Measurements from ENCODE around the gene FCRL4.

Gene FCRL4

DNA sequence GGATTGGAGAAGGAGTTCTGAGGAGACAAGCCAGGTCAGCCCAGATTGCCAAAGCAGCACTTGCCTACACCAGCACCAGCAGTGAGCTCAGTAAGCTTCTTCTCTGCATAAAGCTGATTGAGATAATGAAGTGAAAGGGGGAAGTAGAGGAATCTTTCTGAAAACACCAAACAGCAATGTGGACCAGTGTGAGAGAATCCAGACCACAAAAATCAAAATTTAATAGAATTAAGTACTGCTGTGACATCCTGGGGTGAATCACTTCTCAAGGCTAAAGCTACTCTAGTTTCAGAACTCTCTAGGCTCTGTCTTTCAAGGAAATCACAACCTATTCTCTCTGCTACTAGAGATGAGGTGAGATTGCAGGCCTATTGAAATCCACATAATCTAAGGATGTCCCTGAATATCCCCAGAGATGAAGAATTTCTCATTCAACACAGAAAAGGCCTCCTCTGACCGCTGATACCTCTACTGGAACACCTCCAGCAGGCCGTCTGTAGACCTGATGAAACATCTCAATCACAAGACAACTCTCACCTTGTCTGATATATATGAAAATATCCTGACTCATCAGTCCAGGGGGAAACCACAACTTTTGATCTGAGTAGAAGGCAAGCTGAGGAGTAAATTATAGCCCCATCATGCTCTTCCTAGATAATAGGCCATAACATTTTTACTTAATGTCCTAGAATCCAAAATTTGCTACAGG is at the start of gene FCRL4:
Gene FCRL4, minus strand, starts transcription at position 127 of the 709 bp plus-strand sequence. CDS start 141 bp downstream, outside the sequence.
- H3K4me3 ChIP-seq (ENCODE audit: low read depth, low read length) = no peak within 1 kb of the TSS

DNA sequence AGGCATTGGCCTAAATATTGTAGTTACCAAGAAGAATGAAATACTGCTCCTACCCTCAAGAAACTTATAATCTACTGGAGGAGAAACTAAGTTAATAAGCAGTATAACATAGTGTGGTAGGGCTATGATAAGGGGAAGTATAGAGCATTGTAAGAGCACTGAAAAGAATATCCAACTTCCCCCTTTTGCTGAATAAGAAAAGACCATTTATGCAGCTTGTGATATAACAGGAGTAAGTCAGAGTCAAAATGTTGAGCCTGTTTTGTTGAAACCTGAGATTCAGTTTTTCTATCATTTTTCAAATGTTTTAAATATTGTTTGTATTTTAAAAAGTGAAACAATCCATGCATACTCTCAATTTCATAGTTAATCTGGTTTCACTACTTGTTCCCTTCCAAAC is 48.3 kb upstream of the FCRL4 start:
- no peak overlapping the region for H3K4me3 ChIP-seq (ENCODE audit: low read depth, low read length)

- H3K4me3 ChIP-seq (ENCODE audit: low read depth, low read length) = no peak overlapping the region
Observed at GRCh38 chr1:157641177-157641576, 43.3 kb upstream of the FCRL4 start.

- H3K4me3 ChIP-seq (ENCODE audit: low read depth, low read length) = no peak overlapping the region
Observed at GRCh38 chr1:157639800-157640199, 41.9 kb upstream of the FCRL4 start.

GRCh38 chr1:157628773-157629172 is 30.9 kb upstream of the FCRL4 start:
- no peak overlapping the region for H3K4me3 ChIP-seq (ENCODE audit: low read depth, low read length)

DNA sequence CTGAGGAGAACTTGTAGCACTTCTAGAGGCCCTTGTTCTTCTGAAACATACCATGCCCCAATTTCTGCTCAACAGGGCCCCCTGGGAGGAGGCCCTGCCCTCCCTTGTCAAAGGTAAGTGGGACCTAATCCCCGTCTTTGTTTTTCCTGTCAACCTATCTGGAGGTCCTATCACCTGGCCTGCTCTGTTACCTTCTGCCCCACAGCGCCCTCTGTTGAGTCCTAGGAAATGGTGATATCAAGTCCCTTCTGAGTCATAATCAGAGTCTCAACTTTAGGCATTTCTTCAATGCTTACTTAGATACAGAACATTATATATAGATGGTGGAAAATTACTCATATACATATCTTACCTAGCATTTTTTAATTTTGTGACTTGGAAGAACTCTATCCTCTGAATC is 28.2 kb upstream of the FCRL4 start:
- H3K4me3 ChIP-seq (ENCODE audit: low read depth, low read length) = no peak overlapping the region

GRCh38 chr1:157624471-157624870 is 26.6 kb upstream of the FCRL4 start:
- H3K4me3 ChIP-seq (ENCODE audit: low read depth, low read length) = no peak overlapping the region

GRCh38 chr1:157622471-157622870 is 24.6 kb upstream of the FCRL4 start:
- H3K4me3 ChIP-seq (ENCODE audit: low read depth, low read length) = no peak overlapping the region

DNA sequence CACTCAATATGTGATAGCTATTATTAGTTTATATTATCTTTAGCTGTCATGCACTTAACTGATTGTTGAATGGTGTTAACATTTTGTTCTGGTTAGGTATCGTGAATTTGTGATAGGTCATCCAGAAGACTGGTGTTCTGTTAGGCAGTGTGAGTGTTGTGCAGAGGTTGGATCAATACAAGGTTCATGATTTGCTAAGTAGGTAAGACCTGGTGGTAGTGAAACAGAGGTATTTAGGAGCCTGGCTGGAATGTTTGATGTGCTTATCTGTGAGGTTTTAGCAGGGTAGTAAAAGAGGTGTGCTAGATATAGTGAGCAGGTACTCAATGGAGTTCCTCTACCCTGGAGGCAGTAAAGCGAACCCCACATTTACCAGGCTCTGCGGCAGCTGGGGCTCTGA is 20.3 kb upstream of the FCRL4 start:
- no peak overlapping the region for H3K4me3 ChIP-seq (ENCODE audit: low read depth, low read length)

- H3K4me3 ChIP-seq (ENCODE audit: low read depth, low read length) = no peak overlapping the region
Observed at GRCh38 chr1:157600236-157600635, 2.4 kb upstream of the FCRL4 start.

GRCh38 chr1:157596384-157596783 is 1.5 kb downstream of the FCRL4 start:
- no peak overlapping the region for H3K4me3 ChIP-seq (ENCODE audit: low read depth, low read length)

GRCh38 chr1:157595356-157595755 is 2.5 kb downstream of the FCRL4 start:
- H3K4me3 ChIP-seq (ENCODE audit: low read depth, low read length) = no peak overlapping the region

GRCh38 chr1:157585984-157586383 is 11.9 kb downstream of the FCRL4 start:
- H3K4me3 ChIP-seq (ENCODE audit: low read depth, low read length) = no peak overlapping the region

DNA sequence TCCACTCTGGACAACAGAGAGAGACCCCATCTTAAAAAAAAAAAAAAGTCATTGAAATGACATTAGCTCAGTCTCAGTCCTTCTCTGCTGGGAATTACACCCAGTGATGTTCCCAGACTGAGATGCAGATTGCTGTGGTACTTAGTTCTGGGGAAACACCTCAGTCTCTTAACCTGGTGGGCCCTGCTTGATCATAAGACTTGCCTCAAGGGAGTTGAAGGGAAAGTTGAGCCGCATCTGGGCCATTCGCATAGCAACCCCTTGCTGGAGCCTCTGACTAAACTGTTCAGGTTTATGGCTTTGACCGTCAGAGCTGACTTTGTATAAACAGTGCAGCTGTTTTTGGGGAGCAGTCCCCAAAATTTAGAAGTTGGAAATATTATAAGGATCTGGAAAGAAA is 13.4 kb downstream of the FCRL4 start:
- H3K4me3 ChIP-seq (ENCODE audit: low read depth, low read length) = no peak overlapping the region

- no peak overlapping the region for H3K4me3 ChIP-seq (ENCODE audit: low read depth, low read length)
Observed at GRCh38 chr1:157580828-157581210, 17.1 kb downstream of the FCRL4 start.

- no peak overlapping the region for H3K4me3 ChIP-seq (ENCODE audit: low read depth, low read length)
Observed at GRCh38 chr1:157580179-157580827, 17.6 kb downstream of the FCRL4 start.

DNA sequence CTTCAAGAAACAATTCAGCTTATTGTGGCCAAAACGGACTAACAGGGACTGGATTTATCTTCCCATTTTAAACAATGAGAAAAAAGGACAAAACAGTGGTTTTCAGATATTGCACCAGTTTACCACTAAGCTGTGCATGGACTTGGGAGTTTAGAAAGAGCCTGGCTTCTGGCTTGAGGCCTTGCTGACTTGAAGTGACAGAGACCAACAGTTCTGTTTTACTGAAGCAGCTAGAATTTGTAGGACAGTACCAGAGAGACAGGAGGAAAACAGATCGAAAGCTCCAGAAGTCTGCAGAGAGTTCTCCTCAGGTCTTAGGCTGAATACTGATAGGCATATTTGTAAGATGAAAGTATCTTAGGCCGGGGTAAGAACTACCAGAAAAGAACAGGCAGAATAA is 20.5 kb downstream of the FCRL4 start:
- H3K4me3 ChIP-seq (ENCODE audit: low read depth, low read length) = no peak overlapping the region

DNA sequence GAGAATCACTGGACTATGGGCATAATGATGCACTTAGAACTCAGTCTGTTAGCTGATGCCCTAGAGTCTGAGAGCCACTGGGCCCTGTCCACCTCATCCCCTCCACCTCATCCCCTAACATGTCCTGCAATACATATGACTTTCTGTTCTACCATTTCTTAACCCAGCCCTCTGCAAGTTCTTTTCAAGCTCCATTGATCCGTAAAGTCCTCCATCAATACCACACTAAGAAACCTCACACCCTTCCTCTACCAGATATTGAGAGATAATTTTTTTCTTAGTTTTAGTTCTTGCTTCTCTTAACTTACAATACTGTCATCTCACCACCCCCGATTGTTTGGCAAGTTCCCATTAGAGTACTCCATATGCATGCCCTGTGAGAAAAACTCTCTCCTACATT is 22.1 kb downstream of the FCRL4 start:
- no peak overlapping the region for H3K4me3 ChIP-seq (ENCODE audit: low read depth, low read length)

GRCh38 chr1:157574836-157575235 is 23.0 kb downstream of the FCRL4 start:
- no peak overlapping the region for H3K4me3 ChIP-seq (ENCODE audit: low read depth, low read length)

DNA sequence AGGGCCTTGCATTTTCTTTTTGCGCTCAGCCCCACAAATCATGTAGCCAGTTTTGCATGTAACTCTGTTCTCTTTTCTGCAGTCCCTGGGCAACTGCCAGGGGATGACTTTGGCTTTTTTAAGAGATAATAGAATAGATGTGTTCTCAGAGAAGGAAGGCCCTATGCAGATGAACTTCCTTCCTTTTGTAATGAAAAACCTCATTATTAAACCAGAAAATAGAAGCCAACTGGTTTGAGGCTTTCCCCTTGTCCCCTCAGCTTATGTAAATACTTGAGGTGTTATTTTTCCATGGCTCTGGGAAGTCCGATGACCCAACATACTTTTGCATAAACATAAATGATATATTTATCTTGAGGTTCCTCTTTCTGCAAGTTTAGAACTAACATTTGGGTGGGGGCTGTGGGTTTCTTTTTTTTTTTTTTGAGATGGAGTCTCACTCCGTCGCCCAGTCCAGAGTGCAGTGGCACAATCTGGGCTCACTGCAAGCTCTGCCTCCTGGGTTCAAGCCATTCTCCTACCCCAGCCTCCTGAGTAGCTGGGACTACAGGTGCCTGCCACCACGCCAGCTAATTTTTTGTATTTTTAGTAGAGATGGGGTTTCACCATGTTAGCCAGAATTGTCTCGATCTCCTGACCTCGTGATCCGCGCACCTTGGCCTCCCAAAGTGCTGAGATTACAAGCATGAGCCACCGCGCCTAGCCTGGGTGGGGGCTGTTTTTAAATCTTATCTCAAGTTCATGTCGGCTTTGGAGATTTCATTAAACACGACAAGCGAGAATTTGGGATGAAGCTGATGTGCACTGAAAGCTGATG is 31.2 kb downstream of the FCRL4 start:
- no peak overlapping the region for H3K4me3 ChIP-seq (ENCODE audit: low read depth, low read length)

DNA sequence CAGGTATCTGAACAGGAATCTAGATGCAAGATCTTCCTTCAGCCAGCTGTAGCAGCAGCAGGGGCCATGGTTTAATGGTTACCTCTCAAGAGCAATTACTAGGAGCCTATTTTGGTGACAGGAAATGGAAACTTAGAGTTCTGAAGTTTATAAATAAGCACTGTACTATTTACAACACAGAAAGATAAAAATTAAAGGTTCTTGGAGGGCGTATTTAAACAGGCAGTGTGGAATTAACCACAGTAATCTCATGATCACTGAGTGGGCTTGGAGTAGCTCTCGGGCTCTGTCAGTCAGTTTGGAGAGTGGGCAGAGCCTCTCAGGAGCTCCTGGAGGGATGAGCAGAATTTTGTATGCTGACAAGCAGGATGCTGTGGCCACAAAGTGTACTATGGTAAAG is 35.4 kb downstream of the FCRL4 start:
- H3K4me3 ChIP-seq (ENCODE audit: low read depth, low read length) = no peak overlapping the region

GRCh38 chr1:157558119-157558518 is 39.8 kb downstream of the FCRL4 start:
- no peak overlapping the region for H3K4me3 ChIP-seq (ENCODE audit: low read depth, low read length)

Measured in iPS-11a (cell line).